Brain microvascular endothelial cell (primary cell): Measurements from ENCODE around the gene KRT12.

Source experiments
- DNase-seq: peaks from one replicate; pipeline ENCODE4 v3.0.0-alpha.2; 2020
- H3K27ac ChIP-seq: fragments of 250-450 bp; sonication (Bioruptor Pico); 2 replicates; pipeline ENCODE4 v1.5.1; 2020; ENCODE audit warnings: mild to moderate bottlenecking, moderate library complexity
- H3K27me3 ChIP-seq: fragments of 250-450 bp; sonication (Bioruptor Pico); replicated peaks from 2 replicates; pipeline ENCODE4 v1.5.1; 2020; ENCODE audit warnings: mild to moderate bottlenecking
- H3K36me3 ChIP-seq: fragments of 250-450 bp; sonication (Bioruptor Pico); replicated peaks from 2 replicates; pipeline ENCODE4 v1.5.1; 2020; ENCODE audit warnings: mild to moderate bottlenecking
- H3K4me3 ChIP-seq: 2 replicates; pipeline ENCODE4 v1.5.1; 2011; ENCODE audit warnings: low read depth, mild to moderate bottlenecking, control low read depth, low read length, moderate library complexity
- CTCF ChIP-seq: IDR thresholded peaks from 2 replicates; pipeline ENCODE4 v1.5.1; 2011; ENCODE audit warnings: low read depth, mild to moderate bottlenecking, moderate library complexity, low read length, control low read depth, inconsistent platforms; ENCODE audit errors: missing control alignments
- in situ Hi-C: cut with HindIII; loops from 2 replicates; pipeline ENCODE4 v1.10.0; 2017; ENCODE audit warnings: low sequenced_read_pairs, low pct_ligation_motif_present

KRT12 gene

GRCh38 chr17:40825599-40825998, 41.4 kb downstream of the KRT12 start:
- no peaks in the 10 kb centered on the region for H3K36me3 ChIP-seq
- H3K4me3 ChIP-seq, result no peak overlapping the region
- in situ Hi-C loops, result no loop called here
- DNase-seq, result no peak
- no peak overlapping the region for H3K27ac ChIP-seq
- TF ChIP-seq CTCF, result no peak
- H3K27me3 ChIP-seq, result no peaks in the 10 kb centered on the region

- no peaks in the 10 kb centered on the region for H3K36me3 ChIP-seq
- no peak overlapping the region for H3K4me3 ChIP-seq
- TF ChIP-seq CTCF, result no peak
- H3K27me3 ChIP-seq, result no peaks in the 10 kb centered on the region
- in situ Hi-C loops, result no loop called here
- H3K27ac ChIP-seq, result no peak overlapping the region
- DNase-seq, result no peak
Observed at GRCh38 chr17:40824015-40824832, 42.8 kb downstream of the KRT12 start.

- H3K4me3 ChIP-seq, result no peak within 1 kb of the TSS
- in situ Hi-C loops, result no loop called here
- no peak within 1 kb of the TSS for H3K27ac ChIP-seq
- DNase-seq, result no peak
- no peak for TF ChIP-seq CTCF
- H3K36me3 ChIP-seq, result peaks cover 3% of the 10 kb centered on the region
- H3K27me3 ChIP-seq, result no peaks in the 10 kb centered on the region
Observed at GRCh38 chr17:40822132-40822812, 44.8 kb downstream of the KRT12 start, which contains the start of gene KRT10. TSS of gene KRT10 (minus strand) at chr17:40822614. CDS start at chr17:40822585, 29 bp downstream.

GRCh38 chr17:40821536-40821935, 45.5 kb downstream of the KRT12 start:
- in situ Hi-C loops, result no loop called here

GRCh38 chr17:40820228-40820838, 46.7 kb downstream of the KRT12 start:
- no peak for DNase-seq
- Histone ChIP-seq H3K36me3 (peaks cover 8% of the 10 kb centered on the region), H3K27me3 (no peaks in the 10 kb centered on the region), H3K27ac (no peak overlapping the region), H3K4me3 (no peak overlapping the region)
- in situ Hi-C loops, result no loop called here
- no peak for TF ChIP-seq CTCF

More at GRCh38 chr17:40821536-40821935, 45.5 kb downstream of the KRT12 start:
- no peak for TF ChIP-seq CTCF
- no peak overlapping the region for H3K27ac ChIP-seq
- no peaks in the 10 kb centered on the region for H3K27me3 ChIP-seq
- H3K4me3 ChIP-seq, result no peak overlapping the region
- no peak for DNase-seq
- H3K36me3 ChIP-seq, result peaks cover 8% of the 10 kb centered on the region
